ENCODE data around the gene SCGB3A2.

The SCGB3A2 gene, protein sequence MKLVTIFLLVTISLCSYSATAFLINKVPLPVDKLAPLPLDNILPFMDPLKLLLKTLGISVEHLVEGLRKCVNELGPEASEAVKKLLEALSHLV

DNA sequence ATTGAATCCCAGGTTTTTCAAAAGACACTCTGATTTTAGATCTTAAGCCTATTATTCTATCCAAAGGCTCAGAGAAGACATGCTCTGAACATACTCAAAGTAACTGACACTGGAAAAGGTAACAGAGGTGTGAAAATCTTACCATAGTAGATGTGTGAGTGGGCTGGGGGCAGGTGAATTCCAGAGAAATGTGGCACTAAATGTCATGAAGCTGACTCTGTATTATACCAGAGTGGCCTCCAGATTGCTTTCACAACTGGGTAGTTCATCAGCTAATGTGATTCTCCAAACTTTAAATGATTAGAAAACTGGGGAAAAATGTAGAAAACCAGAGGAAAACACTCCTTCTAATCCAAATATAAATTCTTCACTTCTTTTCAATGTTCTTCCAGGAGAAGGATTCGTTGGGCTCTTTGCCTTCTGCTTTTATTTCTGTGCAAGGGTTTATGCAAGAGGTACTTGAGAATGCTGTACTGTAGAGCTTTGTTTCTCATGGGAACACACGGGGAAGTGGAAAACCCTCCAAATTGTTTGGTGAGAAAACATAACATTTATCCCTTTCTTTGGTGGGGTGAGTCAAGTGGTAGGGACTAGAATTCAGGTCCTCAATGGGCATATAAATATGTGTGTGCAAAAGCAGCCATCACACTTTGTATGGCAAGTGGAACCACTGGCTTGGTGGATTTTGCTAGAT, at the start of gene SCGB3A2:
Gene SCGB3A2 (plus strand): TSS at position 646 of the 694 bp plus-strand sequence. CDS start 93 bp downstream, outside the sequence.
- Histone ChIP-seq H3K9ac (ENCODE audit: low read depth, low read length) (no peak within 1 kb of the TSS), H3K4me1 (ENCODE audit: insufficient read depth, low read length) (peaks cover 36% of the 10 kb centered on the region), H3K36me3 (ENCODE audit: insufficient read depth, low read length) (no peaks in the 10 kb centered on the region), H3K9me3 (ENCODE audit: control insufficient read depth, insufficient read depth, low read length) (no peaks in the 10 kb centered on the region)

DNA sequence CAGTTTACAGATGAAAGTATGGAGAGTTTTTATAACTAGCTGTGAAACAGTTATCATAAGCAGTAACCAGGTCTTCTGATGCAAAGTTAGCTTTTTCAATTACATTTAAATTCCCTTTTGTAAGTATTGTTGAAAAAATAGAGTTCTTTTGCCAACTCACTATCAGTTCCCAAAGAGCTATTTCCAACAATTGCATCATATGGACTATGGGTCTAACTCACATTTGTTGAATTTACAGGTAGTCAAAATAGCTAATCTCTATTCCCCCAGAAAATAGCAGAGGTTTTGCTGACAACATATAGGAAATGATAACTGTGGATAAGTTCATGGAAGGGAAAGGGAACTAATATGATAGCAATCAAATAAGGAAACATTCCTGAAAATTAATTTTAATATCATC, 48.5 kb upstream of the SCGB3A2 start:
- no peaks in the 10 kb centered on the region for H3K9me3 ChIP-seq (ENCODE audit: control insufficient read depth, insufficient read depth, low read length)
- no peaks in the 10 kb centered on the region; the same call in 1 of the 2 replicates for H3K4me1 ChIP-seq (ENCODE audit: insufficient read depth, low read length)
- no peaks in the 10 kb centered on the region for H3K36me3 ChIP-seq (ENCODE audit: insufficient read depth, low read length)
- H3K9ac ChIP-seq (ENCODE audit: low read depth, low read length) = no peak overlapping the region

DNA sequence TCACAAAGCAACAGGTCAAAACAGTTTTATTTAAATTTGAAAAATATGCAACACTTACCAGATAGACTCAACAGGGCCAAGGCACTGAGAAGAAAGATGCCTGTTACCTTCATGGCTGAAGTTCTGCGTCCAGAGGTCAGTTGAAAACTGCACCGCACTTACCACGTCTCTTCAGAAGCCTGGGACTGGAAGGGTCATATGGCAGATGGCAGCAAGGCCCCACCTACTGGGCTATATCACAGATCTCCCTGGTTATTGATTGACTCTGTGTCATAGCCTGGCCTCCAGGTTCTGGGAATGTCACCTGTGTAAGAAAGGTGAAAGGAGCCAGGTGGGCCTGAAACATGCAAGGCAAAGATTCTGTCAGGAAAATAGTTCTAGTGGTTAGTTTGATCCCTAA, 47.0 kb upstream of the SCGB3A2 start, which contains the start of gene SPINK1:
Gene SPINK1 (minus strand): TSS at position 207 of the 400 bp plus-strand sequence. CDS start 94 bp downstream, at position 113.
- no peaks in the 10 kb centered on the region for H3K36me3 ChIP-seq (ENCODE audit: insufficient read depth, low read length)
- no peaks in the 10 kb centered on the region; the same call in 1 of the 2 replicates for H3K4me1 ChIP-seq (ENCODE audit: insufficient read depth, low read length)
- no peak within 1 kb of the TSS for H3K9ac ChIP-seq (ENCODE audit: low read depth, low read length)

DNA sequence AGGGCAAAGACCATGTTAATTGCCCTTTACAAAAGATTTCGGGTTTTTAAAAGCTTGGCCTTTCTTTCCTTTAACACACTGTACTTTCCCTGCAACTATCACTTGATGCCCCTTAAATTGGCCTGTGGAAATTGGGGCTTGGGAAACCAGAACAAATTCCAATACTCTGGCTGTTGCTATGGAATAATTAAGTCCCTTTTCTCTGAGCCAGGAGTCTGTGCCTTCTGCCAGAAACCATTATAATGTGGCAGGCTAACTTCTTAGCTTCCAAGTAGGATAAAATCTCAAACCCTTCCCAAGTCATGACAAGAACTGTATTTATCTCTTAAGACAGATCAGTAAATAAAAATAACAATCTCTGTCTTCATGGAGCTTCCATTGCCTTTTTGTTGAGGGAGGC, 46.0 kb upstream of the SCGB3A2 start:
- Histone ChIP-seq H3K9ac (ENCODE audit: low read depth, low read length) (no peak overlapping the region), H3K4me1 (ENCODE audit: insufficient read depth, low read length) (no peaks in the 10 kb centered on the region; the same call in 1 of the 2 replicates), H3K36me3 (ENCODE audit: insufficient read depth, low read length) (no peaks in the 10 kb centered on the region), H3K9me3 (ENCODE audit: control insufficient read depth, insufficient read depth, low read length) (no peaks in the 10 kb centered on the region)

More for the DNA sequence above, 47.0 kb upstream of the SCGB3A2 start, which contains the start of gene SPINK1:
- no peaks in the 10 kb centered on the region for H3K9me3 ChIP-seq (ENCODE audit: control insufficient read depth, insufficient read depth, low read length)

DNA sequence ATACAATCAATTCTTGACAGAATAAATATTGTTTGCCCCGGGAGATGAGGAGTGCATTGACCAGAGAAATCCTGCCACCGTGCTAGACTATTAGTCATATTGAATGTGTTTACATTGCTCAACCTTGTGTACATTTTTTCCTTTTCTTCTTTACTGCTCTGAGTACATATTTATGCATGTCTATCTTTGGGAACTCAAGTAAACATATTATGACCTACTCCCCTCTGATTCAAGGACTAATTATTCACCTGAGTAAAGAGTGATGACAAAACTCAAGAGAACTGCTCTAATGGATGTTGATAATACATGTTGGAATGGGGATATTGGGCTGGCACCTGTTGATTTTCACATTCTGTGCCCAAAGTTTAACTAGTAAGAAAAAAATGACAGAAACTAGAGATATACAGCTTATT, 43.1 kb upstream of the SCGB3A2 start:
- no peaks in the 10 kb centered on the region for H3K36me3 ChIP-seq (ENCODE audit: insufficient read depth, low read length)
- H3K4me1 ChIP-seq (ENCODE audit: insufficient read depth, low read length) = no peaks in the 10 kb centered on the region; the same call in 1 of the 2 replicates
- no peak overlapping the region for H3K9ac ChIP-seq (ENCODE audit: low read depth, low read length)
- H3K9me3 ChIP-seq (ENCODE audit: control insufficient read depth, insufficient read depth, low read length) = no peaks in the 10 kb centered on the region

DNA sequence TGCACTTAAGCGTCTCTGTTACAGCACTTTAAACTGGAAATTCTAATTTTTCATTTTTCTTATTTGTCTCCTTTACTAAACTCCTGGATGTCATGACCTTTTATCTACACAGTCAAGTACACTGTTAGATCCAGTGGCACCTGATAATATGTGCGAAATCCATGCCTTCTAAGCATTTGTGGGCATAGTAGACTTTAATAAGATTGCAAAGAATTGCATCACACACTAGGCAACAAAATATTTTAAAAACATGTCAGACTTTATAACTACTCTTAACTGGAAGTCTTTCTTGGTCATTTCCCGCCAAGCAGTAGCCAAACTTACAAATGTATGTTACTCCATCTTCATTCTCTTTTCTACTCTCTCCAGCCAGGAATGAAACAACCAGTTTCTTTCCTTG, 42.1 kb upstream of the SCGB3A2 start:
- H3K4me1 ChIP-seq (ENCODE audit: insufficient read depth, low read length) = no peaks in the 10 kb centered on the region
- H3K36me3 ChIP-seq (ENCODE audit: insufficient read depth, low read length) = no peaks in the 10 kb centered on the region
- H3K9me3 ChIP-seq (ENCODE audit: control insufficient read depth, insufficient read depth, low read length) = no peaks in the 10 kb centered on the region
- H3K9ac ChIP-seq (ENCODE audit: low read depth, low read length) = no peak overlapping the region

DNA sequence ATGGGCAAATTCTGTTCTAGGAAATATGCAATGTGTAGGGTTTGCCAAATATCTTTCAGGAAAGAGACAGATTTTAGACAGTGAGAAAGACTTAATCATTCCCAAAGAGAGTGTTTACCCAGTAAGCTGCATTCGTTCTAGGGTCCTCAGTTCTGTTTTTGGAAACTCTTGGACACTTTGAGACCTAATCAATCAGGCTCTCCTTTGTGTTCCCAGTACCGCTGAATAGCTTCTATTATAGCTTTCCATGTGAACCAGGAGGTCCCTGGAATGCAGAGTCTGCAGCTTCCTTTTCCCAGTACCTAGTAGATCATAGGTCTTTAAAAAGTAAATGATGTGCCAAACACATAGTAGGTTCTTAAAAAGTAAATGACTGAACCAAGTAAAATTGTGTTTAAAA, 35.6 kb upstream of the SCGB3A2 start:
- no peaks in the 10 kb centered on the region for H3K4me1 ChIP-seq (ENCODE audit: insufficient read depth, low read length)
- no peaks in the 10 kb centered on the region for H3K9me3 ChIP-seq (ENCODE audit: control insufficient read depth, insufficient read depth, low read length)
- no peaks in the 10 kb centered on the region for H3K36me3 ChIP-seq (ENCODE audit: insufficient read depth, low read length)
- H3K9ac ChIP-seq (ENCODE audit: low read depth, low read length) = no peak overlapping the region

DNA sequence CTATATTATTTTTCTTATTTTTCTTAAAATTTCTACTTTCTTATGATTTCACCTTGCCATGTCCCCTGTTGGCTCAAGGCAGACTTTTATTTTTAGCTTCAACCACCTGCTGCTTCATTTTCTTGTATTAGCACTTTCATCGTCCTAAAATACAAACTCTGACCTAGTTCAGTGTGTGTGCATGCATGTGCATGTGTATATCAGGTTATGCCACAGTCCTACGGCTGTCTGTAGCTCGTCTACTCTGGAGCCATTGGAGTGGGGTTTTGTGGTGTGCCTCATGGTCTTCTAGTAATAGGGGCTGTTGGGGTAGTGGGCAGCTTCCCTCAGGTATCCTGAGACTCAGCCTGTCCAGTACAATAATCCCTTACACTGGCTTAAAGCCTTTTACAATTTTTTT, 33.7 kb upstream of the SCGB3A2 start:
- H3K9me3 ChIP-seq (ENCODE audit: control insufficient read depth, insufficient read depth, low read length) = no peaks in the 10 kb centered on the region
- no peaks in the 10 kb centered on the region for H3K36me3 ChIP-seq (ENCODE audit: insufficient read depth, low read length)
- no peak overlapping the region for H3K9ac ChIP-seq (ENCODE audit: low read depth, low read length)
- H3K4me1 ChIP-seq (ENCODE audit: insufficient read depth, low read length) = no peaks in the 10 kb centered on the region

DNA sequence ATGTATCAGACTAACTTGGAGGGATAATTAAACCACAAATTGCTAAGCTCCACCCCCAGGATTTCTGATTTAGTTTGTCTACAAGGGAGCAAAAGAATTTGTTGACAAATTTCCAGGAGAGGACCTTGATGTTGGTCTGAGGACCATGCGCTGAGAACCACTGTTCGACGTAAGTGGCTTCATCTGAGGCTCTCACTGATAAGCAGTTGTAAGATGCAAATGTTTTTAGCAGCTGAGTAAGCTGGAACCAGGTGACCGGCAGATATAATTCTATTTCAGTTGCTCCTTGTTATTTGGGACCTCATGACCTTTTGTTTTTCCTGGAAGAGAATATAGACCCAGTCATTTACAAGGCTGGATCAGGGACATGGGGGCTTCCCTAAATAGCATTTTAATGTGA, 32.9 kb upstream of the SCGB3A2 start:
- no peaks in the 10 kb centered on the region for H3K9me3 ChIP-seq (ENCODE audit: control insufficient read depth, insufficient read depth, low read length)
- no peak overlapping the region for H3K9ac ChIP-seq (ENCODE audit: low read depth, low read length)
- H3K4me1 ChIP-seq (ENCODE audit: insufficient read depth, low read length) = no peaks in the 10 kb centered on the region
- H3K36me3 ChIP-seq (ENCODE audit: insufficient read depth, low read length) = no peaks in the 10 kb centered on the region

DNA sequence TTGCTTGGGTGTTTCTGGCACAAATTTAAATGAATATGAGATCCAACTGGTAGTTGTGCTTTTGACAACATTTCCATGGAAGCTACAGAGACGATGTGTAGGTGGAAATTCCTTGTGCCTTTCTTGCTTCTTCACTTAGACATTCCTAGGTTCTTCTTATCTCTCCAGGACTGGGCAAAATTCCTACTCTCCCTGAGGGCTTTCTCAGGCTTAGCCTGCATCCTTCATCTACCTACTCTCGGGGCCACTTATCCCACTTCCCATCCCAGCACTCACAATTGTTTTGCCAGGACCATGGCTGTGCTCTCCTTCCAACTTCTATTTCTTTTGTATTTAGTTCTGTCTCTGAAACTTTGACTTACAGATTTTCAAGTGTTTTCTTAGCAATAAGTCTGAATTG, 29.3 kb upstream of the SCGB3A2 start:
- no peaks in the 10 kb centered on the region for H3K4me1 ChIP-seq (ENCODE audit: insufficient read depth, low read length)
- no peaks in the 10 kb centered on the region for H3K9me3 ChIP-seq (ENCODE audit: control insufficient read depth, insufficient read depth, low read length)
- H3K36me3 ChIP-seq (ENCODE audit: insufficient read depth, low read length) = no peaks in the 10 kb centered on the region
- no peak overlapping the region for H3K9ac ChIP-seq (ENCODE audit: low read depth, low read length)

DNA sequence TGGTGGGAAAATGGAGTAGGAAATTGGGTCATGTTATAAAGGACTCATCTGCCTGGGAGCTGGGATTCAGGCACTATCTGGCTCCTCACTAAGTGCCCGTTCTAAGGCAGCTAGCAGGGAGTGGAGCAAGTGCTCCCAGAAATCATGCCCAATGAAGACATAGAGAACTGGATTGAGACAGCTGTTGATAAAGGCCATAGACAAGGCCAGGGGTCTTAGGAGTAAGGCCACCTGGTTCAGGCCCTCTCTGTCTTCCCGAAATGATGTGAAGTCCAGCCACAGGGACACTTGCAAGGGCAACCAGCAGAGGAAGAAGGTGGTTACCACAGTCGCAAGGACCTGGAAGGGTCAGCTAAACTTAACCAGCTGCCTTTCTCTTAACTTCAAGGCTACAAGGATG, 26.9 kb upstream of the SCGB3A2 start:
- no peaks in the 10 kb centered on the region for H3K4me1 ChIP-seq (ENCODE audit: insufficient read depth, low read length)

DNA sequence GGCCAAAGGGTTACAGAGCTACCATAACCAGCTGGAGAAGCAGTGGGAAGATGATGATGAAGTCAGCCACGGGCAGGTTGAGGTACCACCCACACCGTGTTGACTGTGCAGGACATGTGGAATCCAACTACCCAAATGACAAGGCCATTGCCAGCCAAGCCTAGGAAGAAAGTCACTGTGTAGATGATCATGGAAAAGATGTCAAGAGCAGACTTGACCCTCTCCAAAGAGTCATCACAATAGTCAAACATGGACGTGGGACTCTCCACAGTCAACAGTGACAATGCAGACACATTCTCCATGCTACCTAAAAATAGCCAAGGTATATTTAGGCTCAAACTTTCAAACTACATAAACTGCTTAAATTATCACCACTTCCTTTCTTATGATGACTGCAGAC, 26.1 kb upstream of the SCGB3A2 start:
- H3K4me1 ChIP-seq (ENCODE audit: insufficient read depth, low read length) = no peaks in the 10 kb centered on the region
- no peaks in the 10 kb centered on the region for H3K9me3 ChIP-seq (ENCODE audit: control insufficient read depth, insufficient read depth, low read length)
- no peaks in the 10 kb centered on the region for H3K36me3 ChIP-seq (ENCODE audit: insufficient read depth, low read length)
- no peak overlapping the region for H3K9ac ChIP-seq (ENCODE audit: low read depth, low read length)

More for the DNA sequence above, 26.9 kb upstream of the SCGB3A2 start:
- no peak overlapping the region for H3K9ac ChIP-seq (ENCODE audit: low read depth, low read length)
- no peaks in the 10 kb centered on the region for H3K9me3 ChIP-seq (ENCODE audit: control insufficient read depth, insufficient read depth, low read length)
- H3K36me3 ChIP-seq (ENCODE audit: insufficient read depth, low read length) = no peaks in the 10 kb centered on the region

DNA sequence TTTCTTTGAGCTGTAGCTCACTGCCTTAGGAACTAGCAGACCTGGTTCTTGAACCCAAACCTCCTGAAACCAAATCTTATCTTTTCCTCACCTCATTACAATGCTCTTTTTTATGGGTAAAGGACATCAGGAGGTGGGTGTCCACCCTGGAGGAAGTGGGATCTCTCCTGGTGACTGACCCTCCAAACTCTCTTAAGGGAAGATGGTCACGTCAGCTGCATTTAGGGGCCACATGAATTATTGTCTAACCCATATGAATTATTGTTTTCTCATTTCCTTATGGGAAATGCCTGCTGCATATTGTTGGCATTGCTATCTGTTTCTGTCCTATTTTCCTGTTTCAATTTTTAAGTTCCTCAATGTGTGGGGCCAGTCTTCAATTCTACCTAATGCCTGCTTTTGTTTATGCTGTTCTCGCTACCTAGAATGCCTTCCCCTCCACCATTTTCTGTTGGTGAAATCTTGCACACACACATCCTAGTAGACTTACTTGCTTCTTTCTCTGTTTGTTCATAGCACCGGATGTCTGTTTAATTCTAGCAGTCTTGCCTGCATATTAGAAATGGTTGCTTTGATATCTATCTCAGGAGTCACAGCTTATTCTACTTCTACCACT, 25.0 kb upstream of the SCGB3A2 start:
- no peaks in the 10 kb centered on the region for H3K36me3 ChIP-seq (ENCODE audit: insufficient read depth, low read length)
- no peak overlapping the region for H3K9ac ChIP-seq (ENCODE audit: low read depth, low read length)

DNA sequence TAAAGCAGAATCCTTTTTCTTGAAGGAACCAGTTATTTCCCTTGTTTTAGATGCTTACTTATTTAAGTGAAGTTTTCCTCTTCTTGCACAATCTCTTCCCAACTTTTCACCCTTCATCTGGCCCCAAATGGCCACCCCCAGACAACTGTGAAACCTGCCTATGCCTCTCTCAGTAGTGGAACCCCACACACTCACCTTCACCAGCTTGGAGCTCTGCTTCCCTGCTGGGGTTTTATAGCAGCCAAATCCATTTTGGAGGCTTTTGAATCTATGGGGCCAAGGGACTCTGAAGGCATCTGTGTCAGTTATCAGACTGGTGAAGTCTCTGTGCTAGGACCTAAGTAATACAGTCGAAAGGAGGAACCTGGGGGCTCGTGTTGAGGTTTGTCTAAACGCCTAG, 24.2 kb upstream of the SCGB3A2 start:
- Histone ChIP-seq H3K9me3 (ENCODE audit: control insufficient read depth, insufficient read depth, low read length) (no peaks in the 10 kb centered on the region), H3K4me1 (ENCODE audit: insufficient read depth, low read length) (no peaks in the 10 kb centered on the region), H3K36me3 (ENCODE audit: insufficient read depth, low read length) (no peaks in the 10 kb centered on the region), H3K9ac (ENCODE audit: low read depth, low read length) (no peak overlapping the region)

More for the DNA sequence above, 25.0 kb upstream of the SCGB3A2 start:
- no peaks in the 10 kb centered on the region for H3K4me1 ChIP-seq (ENCODE audit: insufficient read depth, low read length)
- H3K9me3 ChIP-seq (ENCODE audit: control insufficient read depth, insufficient read depth, low read length) = no peaks in the 10 kb centered on the region
